Stimulated activated CD4-positive, alpha-beta T cell treated with anti-CD3 and anti-CD28 coated beads, Interleukin-1b, Interleukin-23, amount 100 ng/mL, for 24 hours (primary cell): ENCODE results near the gene SKAP1.

ENCODE experiments used
- DNase-seq, 4 experiments: peaks; one replicate each; pipeline ENCODE4 v3.0.0-alpha.2; 2020; ENCODE audit warnings: low read depth in 4 of 4, low spot score in 1 of 4

The SKAP1 gene

GRCh38 chr17:48121923-48122664 is 307.9 kb downstream of the SKAP1 start:
- no peak for DNase-seq

- no peak for DNase-seq
These were observed 316.8 kb downstream of the SKAP1 start for GRCh38 chr17:48113201-48113676.

- DNase-seq: no peak
These were observed 318.1 kb downstream of the SKAP1 start for GRCh38 chr17:48111937-48112241.

GRCh38 chr17:48110761-48111160 is 319.3 kb downstream of the SKAP1 start:
- no peak for DNase-seq

- DNase-seq: peak; percentile 82 to 94 (median 85)
These were observed 322.6 kb downstream of the SKAP1 start, which contains the start of gene SNX11 for GRCh38 chr17:48107137-48108055. TSS of gene SNX11 (plus strand) at chr17:48107766. CDS start at chr17:48112044, 4,278 bp downstream.

- DNase-seq: no peak
These were observed 323.2 kb downstream of the SKAP1 start for GRCh38 chr17:48106802-48107136.

GRCh38 chr17:48104440-48104839 is 325.6 kb downstream of the SKAP1 start:
- DNase-seq: no peak

- DNase-seq: no peak
These were observed 327.0 kb downstream of the SKAP1 start for GRCh38 chr17:48102798-48103715.

GRCh38 chr17:48102043-48102750 is 327.8 kb downstream of the SKAP1 start:
- no peak for DNase-seq

- DNase-seq: peak; percentile 79 to 92 (median 88)
These were observed 328.8 kb downstream of the SKAP1 start, which contains the start of gene CBX1 for GRCh38 chr17:48101012-48101720. TSS of gene CBX1 (minus strand) at chr17:48101478. CDS start at chr17:48077004, 24,474 bp downstream.

- no peak for DNase-seq
These were observed 329.4 kb downstream of the SKAP1 start for GRCh38 chr17:48100591-48101011.

GRCh38 chr17:48100160-48100559 is 329.9 kb downstream of the SKAP1 start:
- DNase-seq: no peak

- no peak for DNase-seq
These were observed 334.4 kb downstream of the SKAP1 start for GRCh38 chr17:48095611-48096010.

- no peak for DNase-seq
These were observed 336.5 kb downstream of the SKAP1 start for GRCh38 chr17:48093341-48094045.

GRCh38 chr17:48084932-48085331 is 345.1 kb downstream of the SKAP1 start:
- no peak for DNase-seq
